ENCODE results near the gene TYSND1. TPM values are rescaled to one million over a fixed set of nuclear protein-coding genes. Genes with fewer than 3 reads are reported as not detected.

TYSND1 gene
- total RNA-seq, 1 donor from 2014 or later = 17.5 TPM

- Mint-ChIP-seq H3K27me3 (no peaks in the 10 kb centered on the region), H3K27ac (no peak overlapping the region), H3K36me3 (peaks cover 39% of the 10 kb centered on the region), H3K9me3 (no peaks in the 10 kb centered on the region), H3K4me1 (ENCODE audit: unreplicated experiment) (peaks cover 10% of the 10 kb centered on the region), H3K4me3 (no peak overlapping the region)
- no peak for TF ChIP-seq CTCF (conservative IDR thresholded peaks at IDR 0.05)
- no peak for DNase-seq (ENCODE audit: extremely low spot score, unreplicated experiment)
Measured at GRCh38 chr10:70090013-70090412, 56.5 kb downstream of the TYSND1 start.

GRCh38 chr10:70088308-70088698, 58.2 kb downstream of the TYSND1 start:
- Mint-ChIP-seq H3K4me1 (ENCODE audit: unreplicated experiment) (peaks cover 16% of the 10 kb centered on the region), H3K4me3 (no peak overlapping the region), H3K27ac (no peak overlapping the region), H3K27me3 (no peaks in the 10 kb centered on the region), H3K36me3 (peaks cover 31% of the 10 kb centered on the region), H3K9me3 (no peaks in the 10 kb centered on the region)
- TF ChIP-seq CTCF (conservative IDR thresholded peaks at IDR 0.05) = no peak
- DNase-seq (ENCODE audit: extremely low spot score, unreplicated experiment) = no peak

Other genes with a start within 250 kb of the TYSND1 start
- 55.0 and 117 TPM in 2 replicates for gene MACROH2A2, start 93.9 kb downstream of the TYSND1 start, total RNA-seq (ENCODE audit: low replicate concordance)
- 5.8 and 8.9 TPM in 2 replicates for gene AIFM2, start 13.9 kb downstream of the TYSND1 start, total RNA-seq (ENCODE audit: low replicate concordance)
- gene SAR1A, start 23.8 kb upstream of the TYSND1 start, total RNA-seq (ENCODE audit: low replicate concordance) = 131 and 153 TPM in 2 replicates
- gene PPA1, start 86.7 kb upstream of the TYSND1 start, total RNA-seq (ENCODE audit: low replicate concordance) = 105 and 110 TPM in 2 replicates
- gene NPFFR1, start 137.3 kb upstream of the TYSND1 start, total RNA-seq (ENCODE audit: low replicate concordance) = not detected in 2 replicates
- gene LRRC20, start 235.9 kb upstream of the TYSND1 start, total RNA-seq (ENCODE audit: low replicate concordance) = 6.1 and 17.6 TPM in 2 replicates